Psoas muscle (tissue), 8 donors: Measurements from ENCODE around the gene PSMB3. TPM values are rescaled to one million over a fixed set of nuclear protein-coding genes. Genes with fewer than 3 reads are reported as not detected.

ENCODE experiments used
- ATAC-seq, 4 donors: fragments of 200-7000 bp; cut with Tn5 transposase; one replicate each; pipeline ENCODE4 v1.9.1; 2020; ENCODE audit warnings: moderate library complexity in 3 of 4, mild to moderate bottlenecking in 2 of 4
- DNase-seq, 2 donors: peaks; one replicate each; pipeline ENCODE4 v3.0.0-alpha.2; 2020
- H3K27ac ChIP-seq: fragments of 200-600 bp; one replicate; pipeline ENCODE4 v1.8.0; 2022
- H3K27me3 ChIP-seq, 3 donors: fragments of 200-600 bp in 1 of 3; one replicate each; pipeline versions ENCODE4 v1.6.1 to v1.8.0; 2013 to 2022; ENCODE audit warnings: low read length in 2 of 3, mild to moderate bottlenecking in 2 of 3, moderate library complexity in 1 of 3; ENCODE audit not compliant: insufficient read depth in 3 of 3
- H3K36me3 ChIP-seq, 2 donors: fragments of 200-600 bp in 1 of 2; one replicate each; pipeline versions ENCODE4 v1.6.1 to v1.8.0; 2013 to 2022; ENCODE audit warnings: low read depth in 1 of 2, mild to moderate bottlenecking in 1 of 2, moderate library complexity in 1 of 2; ENCODE audit not compliant: insufficient read depth in 1 of 2
- H3K4me1 ChIP-seq: fragments of 200-600 bp; one replicate; pipeline ENCODE4 v1.8.0; 2022
- H3K4me3 ChIP-seq: fragments of 200-600 bp; one replicate; pipeline ENCODE4 v1.8.0; 2022; ENCODE audit warnings: mild to moderate bottlenecking
- H3K9me3 ChIP-seq: fragments of 200-600 bp; one replicate; pipeline ENCODE4 v1.8.0; 2022
- CTCF ChIP-seq: fragments of 200-600 bp; IDR thresholded peaks from one replicate; pipeline ENCODE4 v1.8.0; 2022; ENCODE audit warnings: antibody characterized with exemption
- WGBS, 3 donors: extraction: QIAGEN DNeasy Blood & Tissue Kit; methylation state at CpG; one replicate each; pipeline versions ENCODE4 v1.1.6 to v1.1.7; 2013; 5-methylcytosine and 5-hydroxymethylcytosine counted together
- intact Hi-C, 2 donors: fragments of 100-400 bp; cut with DNase I; formaldehyde crosslinking; loops; one replicate each; pipeline versions ENCODE4 v1.11.0 to v1.14.2; 2022
- polyA plus RNA-seq, 3 donors: library from polyadenylated mRNA; stranded (reverse); fragments of 200-250 nt; gene quantifications; one replicate each; pipeline ENCODE4 v1.2.3, GENCODE V29; 2013
- total RNA-seq, 4 donors: library from RNA; stranded (reverse); fragmentation: NEBNext Ultra II Directional in 2 of 4; extraction: Animal tissue kit (Norgen Biotek cat#: 25700) in 2 of 4; gene quantifications; one replicate each; pipeline versions ENCODE4 v1.2.1 to v1.2.4, GENCODE V29; 2021 to 2023
- donor health status: healthy with polysubstance abuse.
- donor health status: DM: no; HTN: no; CAD: no; lungs with moderate emphysema.
- donor health status: Bipolar disorder and iron deficiency.
- donor health status: healthy.
- donor health status: DM: yes; HTN: yes; CAD: no.
- donor health status: DM: no; HTN: no; CAD: no.
- donor health status: DM: no; HTN: no; CAD: no.
- donor health status: DM: yes; HTN: yes; CAD: no.

Gene PSMB3
- total and polyA plus RNA-seq, 7 donors = 112 to 463 (median 209) TPM

- 72 to 87% (median 79%) methylated on average over 9 of the region's 9 CpGs for WGBS, 3 donors
- DNase-seq (no peak), ATAC-seq (no peak)
- Histone ChIP-seq H3K4me1 (peaks cover 20% of the 10 kb centered on the region), H3K27me3 (no peaks in the 10 kb centered on the region), H3K4me3 (no peak overlapping the region), H3K9me3 (no peaks in the 10 kb centered on the region), H3K36me3 (peaks cover 0 to 26% of the 10 kb centered on the region in 2 donors), H3K27ac (no peak overlapping the region)
- intact Hi-C loops = loop anchor here (5.0 to 10.0 kb wide), 2 partner anchors 36 to 179 kb away; no protein-coding TSS in a partner anchor
- no peak for TF ChIP-seq CTCF
Observed at GRCh38 chr17:38733282-38733981, 19.1 kb upstream of the PSMB3 start.

GRCh38 chr17:38733982-38734973 lies 18.3 kb upstream of the PSMB3 start:
- no peaks in the 10 kb centered on the region for H3K9me3 ChIP-seq
- no peak for ATAC-seq
- WGBS, 3 donors = 62 to 71% (median 68%) methylated on average over 15 of the region's 15 CpGs
- no peak for TF ChIP-seq CTCF
- H3K27ac ChIP-seq = no peak overlapping the region
- H3K4me1 ChIP-seq = peaks cover 19% of the 10 kb centered on the region
- no peaks in the 10 kb centered on the region for H3K27me3 ChIP-seq
- DNase-seq = peak in 1 of 2 donors; percentile 45
- peaks cover 0 to 33% of the 10 kb centered on the region in 2 donors for H3K36me3 ChIP-seq
- H3K4me3 ChIP-seq = no peak overlapping the region
- intact Hi-C loops = loop anchor here (2.0 to 10.0 kb wide), 3 partner anchors 37 to 179 kb away; no protein-coding TSS in a partner anchor

GRCh38 chr17:38735161-38735997 lies 17.2 kb upstream of the PSMB3 start:
- Histone ChIP-seq H3K4me3 (no peak overlapping the region), H3K4me1 (peaks cover 15% of the 10 kb centered on the region), H3K27me3 (no peaks in the 10 kb centered on the region), H3K27ac (no peak overlapping the region), H3K9me3 (no peaks in the 10 kb centered on the region), H3K36me3 (peaks cover 0 to 33% of the 10 kb centered on the region in 2 donors)
- 29 to 46% (median 30%) methylated on average over 23 of the region's 23 CpGs for WGBS, 3 donors
- ATAC-seq (peak; percentile 27 to 63 (median 48)), DNase-seq (peak; percentile 74 to 84)
- intact Hi-C loops = loop anchor here (1.0 to 10.0 kb wide), 3 partner anchors 58 to 181 kb away; no protein-coding TSS in a partner anchor
- peak; percentile 81 for TF ChIP-seq CTCF

- H3K9me3 ChIP-seq = no peaks in the 10 kb centered on the region
- ATAC-seq (no peak), DNase-seq (no peak)
- H3K27me3 ChIP-seq = peaks cover 0 to 3% (median 0%) of the 10 kb centered on the region in 3 donors
- no peak for TF ChIP-seq CTCF
- H3K36me3 ChIP-seq = peaks cover 0 to 17% of the 10 kb centered on the region in 2 donors
- intact Hi-C loops = loop anchor here (10.0 kb wide), 1 partner anchor 183 kb away; no protein-coding TSS in a partner anchor
- peaks cover 16% of the 10 kb centered on the region for H3K4me1 ChIP-seq
- H3K4me3 ChIP-seq = no peak overlapping the region
- WGBS, 3 donors = 89 to 93% (median 90%) methylated on average over 14 of the region's 14 CpGs
- no peak overlapping the region for H3K27ac ChIP-seq
Observed at GRCh38 chr17:38738007-38738662, 14.4 kb upstream of the PSMB3 start.
